ENCODE measurements around the gene BCL2L2.

The BCL2L2 gene

DNA sequence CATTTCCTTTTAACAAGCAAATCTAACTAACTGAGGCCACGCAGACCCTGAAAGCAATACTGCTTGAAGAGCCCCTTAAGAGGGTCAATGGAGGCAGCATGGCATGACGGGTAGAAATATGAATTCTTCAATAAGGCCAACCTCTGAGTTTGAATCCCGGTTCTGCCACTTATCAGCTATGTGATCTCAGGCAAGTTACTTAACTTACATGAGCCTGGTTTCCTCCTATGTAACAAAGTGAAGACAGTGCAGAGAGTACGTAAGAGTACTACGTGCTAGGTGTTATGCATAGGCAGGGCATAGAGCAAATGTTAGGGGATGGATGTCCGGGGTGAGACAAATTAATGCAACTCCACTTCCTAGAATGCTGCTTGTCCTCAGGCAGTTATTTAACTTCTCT is 25.4 kb upstream of the BCL2L2 start:
- Histone ChIP-seq H3K36me3 (replicated peaks in 1 of 2; ENCODE audit: control insufficient read depth in 2 of 2, insufficient read depth in 2 of 2, low read length in 2 of 2) (peaks cover 14 to 33% of the 10 kb centered on the region in 2 donors), H3K79me1 (ENCODE audit: low read depth, low read length) (peaks cover 2% of the 10 kb centered on the region), H4K91ac (ENCODE audit: low read depth, low read length, poor library complexity) (no peak overlapping the region), H2BK5ac (ENCODE audit: low read length) (no peak overlapping the region), H2BK120ac (ENCODE audit: low read depth, low read length) (no peak overlapping the region), H3K18ac (ENCODE audit: low read length) (peak overlapping the region; percentile 28), H3K9ac (ENCODE audit: low read depth, low read length, poor library complexity) (no peak overlapping the region), H2AK5ac (ENCODE audit: low read depth, low read length) (no peak overlapping the region), H4K8ac (ENCODE audit: low read depth, low read length) (no peak overlapping the region), H3K27me3 (ENCODE audit: control insufficient read depth in 3 of 3, insufficient read depth in 3 of 3, low read depth in 1 of 3, low read length in 3 of 3) (no peaks in the 10 kb centered on the region), H3K14ac (ENCODE audit: low read length) (no peak overlapping the region), H2BK15ac (ENCODE audit: low read length) (no peak overlapping the region), H2AFZ (ENCODE audit: low read length) (no peak overlapping the region), H3K4ac (ENCODE audit: low read length) (no peak overlapping the region), H3K4me1 (ENCODE audit: control insufficient read depth in 2 of 2, insufficient read depth in 1 of 2, low read depth in 1 of 2, low read length in 2 of 2) (peaks cover 11 to 18% of the 10 kb centered on the region in 2 donors), H3K9me3 (replicated peaks in 1 of 2; ENCODE audit: control insufficient read depth in 2 of 2, insufficient read depth in 1 of 2, low read depth in 1 of 2, low read length in 2 of 2) (peaks cover 3 to 6% of the 10 kb centered on the region in 2 donors), H3K4me3 (ENCODE audit: low read length in 2 of 2) (no peak overlapping the region), H3K23ac (ENCODE audit: low read depth, low read length, poor library complexity) (no peak overlapping the region), H3K27ac (replicated peaks; ENCODE audit: low read length) (peak overlapping the region; percentile 70), H3K4me2 (ENCODE audit: insufficient read depth, low read length, poor library complexity, severe bottlenecking) (no peak overlapping the region), H2BK12ac (ENCODE audit: low read length) (no peak overlapping the region)
- DNase-seq (ENCODE audit: low spot score) = no peak
- WGBS, 2 donors (ENCODE audit: extremely low coverage in 2 of 2, insufficient read length in 2 of 2, insufficient replicate concordance in 1 of 2) = no CpG with 5 or more reads among the region's 6 CpGs

DNA sequence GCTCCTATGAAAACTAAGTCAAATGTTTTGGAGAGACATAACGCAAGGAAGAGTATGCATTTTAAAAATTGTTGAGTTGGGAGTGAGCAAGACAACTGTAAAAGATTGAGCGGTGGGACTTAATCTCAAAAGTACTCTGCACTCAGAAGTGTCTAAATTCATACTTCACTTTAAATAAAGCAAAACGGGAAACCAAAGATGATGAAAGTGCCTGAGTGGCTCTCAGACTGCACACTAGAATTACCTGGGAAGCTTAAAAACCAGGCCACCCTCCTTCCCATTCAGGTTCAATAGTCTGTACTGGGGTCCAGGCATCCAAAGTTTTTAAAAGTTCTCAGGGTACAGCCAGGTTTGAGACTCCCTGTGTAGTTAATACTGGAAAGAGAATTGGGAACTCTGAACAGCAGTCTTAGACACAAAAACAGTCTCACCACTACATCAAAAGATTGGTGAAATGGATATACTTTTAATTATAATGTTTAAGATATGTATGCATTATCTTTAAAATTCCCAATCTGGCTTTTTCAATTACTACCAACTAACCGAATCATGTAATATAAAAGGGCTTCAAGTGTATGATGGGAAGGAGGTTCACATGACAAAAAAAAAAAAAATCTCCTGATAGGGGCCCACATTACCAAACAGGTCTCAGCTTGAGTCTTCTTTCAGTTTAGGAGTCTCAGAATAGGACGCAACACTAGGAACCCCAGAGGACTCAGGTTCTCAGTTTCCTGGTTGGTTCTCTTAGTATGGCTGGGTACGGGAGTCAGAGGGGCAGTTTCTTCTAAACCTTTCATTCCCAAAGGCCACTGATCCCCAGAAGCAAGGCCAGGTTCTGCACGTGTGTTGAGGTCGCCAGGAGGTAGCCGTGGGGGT is 21.7 kb upstream of the BCL2L2 start:
- Histone ChIP-seq H2BK5ac (ENCODE audit: low read length) (no peak overlapping the region), H2AFZ (ENCODE audit: low read length) (peak overlapping the region; percentile 90), H2BK15ac (ENCODE audit: low read length) (no peak overlapping the region), H3K27ac (replicated peaks; ENCODE audit: low read length) (peak overlapping the region; percentile 37), H3K36me3 (replicated peaks in 1 of 2; ENCODE audit: control insufficient read depth in 2 of 2, insufficient read depth in 2 of 2, low read length in 2 of 2) (peaks cover 6 to 20% of the 10 kb centered on the region in 2 donors), H4K8ac (ENCODE audit: low read depth, low read length) (no peak overlapping the region), H2AK5ac (ENCODE audit: low read depth, low read length) (peak overlapping the region; percentile 59), H3K4ac (ENCODE audit: low read length) (no peak overlapping the region), H2BK120ac (ENCODE audit: low read depth, low read length) (no peak overlapping the region), H3K4me1 (ENCODE audit: control insufficient read depth in 2 of 2, insufficient read depth in 1 of 2, low read depth in 1 of 2, low read length in 2 of 2) (peaks cover 9 to 15% of the 10 kb centered on the region in 2 donors), H3K79me1 (ENCODE audit: low read depth, low read length) (peaks cover 4% of the 10 kb centered on the region), H3K18ac (ENCODE audit: low read length) (peak overlapping the region; percentile 84), H3K27me3 (ENCODE audit: control insufficient read depth in 3 of 3, insufficient read depth in 3 of 3, low read depth in 1 of 3, low read length in 3 of 3) (no peaks in the 10 kb centered on the region), H3K4me2 (ENCODE audit: insufficient read depth, low read length, poor library complexity, severe bottlenecking) (peak overlapping the region; percentile 63), H3K23ac (ENCODE audit: low read depth, low read length, poor library complexity) (no peak overlapping the region), H2BK12ac (ENCODE audit: low read length) (no peak overlapping the region), H3K9me3 (replicated peaks in 1 of 2; ENCODE audit: control insufficient read depth in 2 of 2, insufficient read depth in 1 of 2, low read depth in 1 of 2, low read length in 2 of 2) (no peaks in the 10 kb centered on the region), H3K9ac (ENCODE audit: low read depth, low read length, poor library complexity) (no peak overlapping the region), H3K14ac (ENCODE audit: low read length) (no peak overlapping the region), H4K91ac (ENCODE audit: low read depth, low read length, poor library complexity) (no peak overlapping the region), H3K4me3 (ENCODE audit: low read length in 2 of 2) (peak overlapping the region; percentile 73 to 98)
- WGBS, 2 donors (ENCODE audit: extremely low coverage in 2 of 2, insufficient read length in 2 of 2, insufficient replicate concordance in 1 of 2) = no CpG with 5 or more reads among the region's 9 CpGs
- no peak for DNase-seq (ENCODE audit: low spot score)

DNA sequence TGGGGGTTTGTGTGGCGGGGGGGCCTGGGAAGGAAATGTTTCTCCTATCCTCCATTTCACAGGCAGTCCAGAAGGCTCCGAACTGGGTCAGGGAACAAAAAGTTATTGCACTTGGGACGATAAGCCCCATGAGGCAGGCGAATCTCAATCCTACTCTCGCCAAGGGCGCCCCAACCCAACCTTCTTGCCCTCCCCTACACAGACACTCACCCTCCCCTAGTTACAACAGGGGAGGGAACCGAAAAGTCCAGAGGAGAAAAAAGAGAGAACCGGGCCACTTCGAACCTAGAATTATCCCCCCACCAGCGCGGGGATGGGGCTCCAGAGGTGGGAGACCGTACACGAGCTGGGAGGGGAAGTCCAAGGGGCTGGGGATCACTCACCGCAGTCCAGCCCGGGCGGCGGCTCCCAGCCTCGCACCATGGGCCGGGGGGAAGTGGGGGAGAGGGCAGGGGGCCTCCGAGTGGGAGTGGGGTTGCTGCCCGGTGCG is 21.1 kb upstream of the BCL2L2 start:
- H2BK12ac ChIP-seq (ENCODE audit: low read length) = no peak overlapping the region
- H3K79me1 ChIP-seq (ENCODE audit: low read depth, low read length) = peaks cover 4% of the 10 kb centered on the region
- H3K27ac ChIP-seq (replicated peaks; ENCODE audit: low read length) = peak overlapping the region; percentile 37
- peaks cover 6 to 20% of the 10 kb centered on the region in 2 donors for H3K36me3 ChIP-seq (replicated peaks in 1 of 2; ENCODE audit: control insufficient read depth in 2 of 2, insufficient read depth in 2 of 2, low read length in 2 of 2)
- H4K8ac ChIP-seq (ENCODE audit: low read depth, low read length) = no peak overlapping the region
- peak overlapping the region; percentile 63 for H3K4me2 ChIP-seq (ENCODE audit: insufficient read depth, low read length, poor library complexity, severe bottlenecking)
- H3K4ac ChIP-seq (ENCODE audit: low read length) = no peak overlapping the region
- WGBS, 2 donors (ENCODE audit: extremely low coverage in 2 of 2, insufficient read length in 2 of 2, insufficient replicate concordance in 1 of 2) = no CpG with 5 or more reads among the region's 22 CpGs
- peak overlapping the region; percentile 73 to 98 for H3K4me3 ChIP-seq (ENCODE audit: low read length in 2 of 2)
- peak overlapping the region; percentile 90 for H2AFZ ChIP-seq (ENCODE audit: low read length)
- DNase-seq (ENCODE audit: low spot score) = no peak
- H2AK5ac ChIP-seq (ENCODE audit: low read depth, low read length) = peak overlapping the region; percentile 59
- H4K91ac ChIP-seq (ENCODE audit: low read depth, low read length, poor library complexity) = no peak overlapping the region
- no peaks in the 10 kb centered on the region for H3K27me3 ChIP-seq (ENCODE audit: control insufficient read depth in 3 of 3, insufficient read depth in 3 of 3, low read depth in 1 of 3, low read length in 3 of 3)
- no peak overlapping the region for H2BK120ac ChIP-seq (ENCODE audit: low read depth, low read length)
- H3K23ac ChIP-seq (ENCODE audit: low read depth, low read length, poor library complexity) = peak overlapping the region; percentile 69
- H3K9me3 ChIP-seq (replicated peaks in 1 of 2; ENCODE audit: control insufficient read depth in 2 of 2, insufficient read depth in 1 of 2, low read depth in 1 of 2, low read length in 2 of 2) = no peaks in the 10 kb centered on the region
- no peak overlapping the region for H2BK5ac ChIP-seq (ENCODE audit: low read length)
- H3K4me1 ChIP-seq (ENCODE audit: control insufficient read depth in 2 of 2, insufficient read depth in 1 of 2, low read depth in 1 of 2, low read length in 2 of 2) = peaks cover 3 to 12% of the 10 kb centered on the region in 2 donors
- H2BK15ac ChIP-seq (ENCODE audit: low read length) = no peak overlapping the region
- H3K18ac ChIP-seq (ENCODE audit: low read length) = peak overlapping the region; percentile 84
- H3K9ac ChIP-seq (ENCODE audit: low read depth, low read length, poor library complexity) = peak overlapping the region; percentile 89
- H3K14ac ChIP-seq (ENCODE audit: low read length) = no peak overlapping the region

All from neuronal stem cell (in vitro differentiated cells).